Fibroblast of upper back skin (primary cell): Measurements from ENCODE around the gene ISCU.
A peak's percentile ranks its signal among the peaks of the same experiment; 100 is the strongest.
"Not testable (repeated sequence)": the region's sequence is repeated elsewhere in the genome, so short reads cannot be mapped to it uniquely, and the experiment has no call there.

Experiments used
- DNase-seq: peaks from one replicate; pipeline ENCODE4 v3.0.0-alpha.2; 2013

ISCU gene

DNA sequence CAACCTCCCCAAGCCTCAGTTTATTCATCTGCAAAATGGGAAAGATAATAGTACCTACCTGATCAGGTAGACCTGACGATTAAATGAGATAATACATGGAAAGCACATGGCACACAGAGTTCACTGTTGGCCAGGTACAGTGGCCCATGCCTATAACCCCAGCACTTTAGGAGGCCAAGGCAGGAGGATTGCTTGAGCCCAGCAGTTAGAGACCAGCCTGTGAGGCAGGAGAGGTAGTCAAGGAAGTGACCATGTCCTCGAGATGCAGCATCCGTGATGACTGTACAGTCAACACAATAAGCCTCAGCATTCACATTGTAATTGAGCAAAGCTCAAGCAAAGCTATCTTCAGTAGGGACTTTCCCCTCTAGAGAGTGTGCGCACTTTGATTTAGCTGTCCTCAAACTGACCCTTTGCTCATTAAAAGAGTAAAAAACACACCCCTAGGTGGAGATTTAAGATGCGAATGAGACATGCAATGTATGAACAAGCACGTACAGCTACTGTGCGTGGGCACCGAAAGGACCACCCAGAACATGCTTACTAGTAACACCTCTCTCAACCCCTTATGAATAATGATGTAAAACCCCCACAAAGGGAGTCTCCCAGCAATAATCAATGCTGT lies 9.9 kb downstream of the ISCU start:
- DNase-seq = no peak

DNA sequence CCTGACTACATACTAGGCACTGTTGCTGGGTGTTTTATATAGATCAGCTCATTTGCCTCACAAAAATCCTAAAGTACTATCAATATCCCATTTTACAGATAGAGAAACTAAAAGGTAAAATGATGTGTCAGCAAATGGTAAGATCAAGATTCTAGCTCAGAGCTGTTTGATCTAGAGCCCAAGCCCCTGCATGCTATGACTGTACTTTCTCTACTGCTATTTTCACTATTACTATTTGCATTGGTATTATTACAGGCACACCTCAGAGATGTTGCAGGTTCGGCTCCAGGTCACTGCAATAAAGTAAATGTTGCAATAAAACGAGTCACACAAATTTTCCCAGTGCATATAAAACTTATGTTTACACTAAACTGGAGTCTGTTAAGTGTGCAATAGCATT lies 10.9 kb downstream of the ISCU start:
- DNase-seq = no peak

DNA sequence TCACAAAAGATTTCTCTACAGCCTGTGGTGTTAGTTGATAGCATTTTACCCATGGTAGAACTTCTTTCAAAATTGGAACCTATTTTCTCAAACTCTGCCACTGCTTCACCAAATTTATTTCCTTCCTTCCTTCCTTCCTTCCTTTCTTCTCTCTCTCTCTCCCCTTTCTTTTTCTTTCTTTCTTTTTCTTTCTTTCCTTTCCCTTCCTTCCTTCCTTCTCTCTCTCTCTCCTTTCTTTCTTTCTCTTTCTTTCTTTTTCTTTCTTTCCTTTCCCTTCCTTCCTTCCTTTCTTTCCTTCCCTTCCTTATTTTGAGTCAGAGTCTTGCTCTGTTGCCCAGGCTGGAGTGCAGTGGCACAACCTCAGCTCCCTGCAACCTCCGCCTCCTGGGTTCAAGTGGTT lies 11.9 kb downstream of the ISCU start:
- not testable (repeated sequence) for DNase-seq

- no peak for DNase-seq
Observed at GRCh38 chr12:108575199-108575912, 13.0 kb downstream of the ISCU start.

DNA sequence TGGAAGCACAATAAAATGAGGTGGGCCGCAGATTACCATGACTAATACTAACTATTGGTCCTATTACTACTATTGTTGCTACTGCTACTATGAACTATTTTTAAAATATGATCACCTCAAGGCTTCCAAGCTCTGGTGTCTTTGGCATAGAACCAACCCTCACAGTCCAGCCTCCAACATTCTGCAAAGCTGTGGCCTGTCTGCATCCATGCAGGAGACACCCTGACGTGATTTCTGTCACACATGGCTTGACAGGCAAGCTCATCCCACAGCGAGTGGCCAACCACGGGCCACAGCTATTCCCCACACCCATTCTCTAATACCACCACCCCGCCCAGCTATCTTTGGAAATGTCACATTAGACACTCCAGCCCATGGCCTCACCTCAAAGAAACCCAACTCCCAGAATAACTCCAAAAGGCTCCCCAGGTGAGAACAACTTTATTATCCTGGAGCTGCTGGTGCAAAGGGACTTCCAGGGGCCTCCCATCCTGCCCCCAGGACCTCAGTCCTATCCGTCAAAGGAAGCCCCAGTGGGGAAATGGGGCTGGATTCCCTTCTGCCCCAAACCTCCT lies 14.4 kb downstream of the ISCU start:
- DNase-seq = peak; percentile 78

DNA sequence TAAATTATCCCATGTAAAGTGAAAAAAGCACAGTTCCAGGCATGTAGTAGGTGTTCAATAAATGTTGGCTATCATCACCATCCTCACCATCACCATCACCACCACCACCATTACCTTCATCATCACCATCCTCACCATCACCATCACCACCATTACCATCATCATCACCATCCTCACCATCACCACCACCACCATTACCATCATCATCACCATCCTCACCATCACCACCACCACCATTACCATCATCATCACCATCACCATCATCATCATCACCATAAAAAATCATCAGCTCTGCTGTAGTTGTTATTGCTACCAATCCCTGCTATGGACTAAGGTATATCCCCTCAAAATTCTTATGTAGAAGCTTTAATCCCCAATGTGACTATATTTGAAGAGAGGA lies 15.1 kb downstream of the ISCU start:
- no peak for DNase-seq

DNA sequence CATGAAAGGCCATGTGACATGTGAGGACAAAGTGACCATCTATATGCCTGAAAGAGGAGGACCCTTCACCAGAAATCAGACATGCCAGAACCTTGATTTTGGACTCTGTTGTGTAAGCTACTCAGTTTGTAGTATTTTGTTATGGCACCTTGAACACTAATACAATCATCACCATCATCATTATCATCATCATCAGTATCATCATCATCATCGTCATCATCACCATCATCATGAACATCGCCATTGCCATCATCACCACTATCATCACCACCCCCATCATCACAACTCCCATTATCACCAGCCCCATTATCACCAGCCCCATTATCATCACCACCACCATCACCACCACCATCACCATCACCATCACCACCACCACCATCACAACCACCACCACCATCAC lies 15.9 kb downstream of the ISCU start:
- DNase-seq = no peak

- no peak for DNase-seq
Observed at GRCh38 chr12:108578813-108579212, 16.4 kb downstream of the ISCU start.

DNA sequence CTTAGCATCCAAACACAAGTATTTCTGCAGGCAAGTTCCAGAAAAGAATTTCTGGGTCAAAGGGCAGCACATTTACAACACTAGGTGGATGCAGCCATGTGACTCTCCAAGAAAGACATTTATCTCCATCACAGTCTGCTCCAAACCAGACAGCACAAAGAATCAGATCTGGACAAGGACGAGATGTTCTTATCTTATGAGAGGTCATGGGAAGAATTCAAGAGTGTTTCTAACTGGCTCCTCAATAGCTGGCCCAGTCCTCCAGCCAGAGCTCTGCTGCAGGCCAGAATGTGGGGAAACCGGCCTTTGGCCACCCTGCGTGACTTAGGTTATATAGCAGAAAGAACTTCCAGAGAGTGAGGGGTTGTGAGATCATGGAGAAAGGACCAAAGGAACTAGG lies 18.1 kb downstream of the ISCU start:
- no peak for DNase-seq

DNA sequence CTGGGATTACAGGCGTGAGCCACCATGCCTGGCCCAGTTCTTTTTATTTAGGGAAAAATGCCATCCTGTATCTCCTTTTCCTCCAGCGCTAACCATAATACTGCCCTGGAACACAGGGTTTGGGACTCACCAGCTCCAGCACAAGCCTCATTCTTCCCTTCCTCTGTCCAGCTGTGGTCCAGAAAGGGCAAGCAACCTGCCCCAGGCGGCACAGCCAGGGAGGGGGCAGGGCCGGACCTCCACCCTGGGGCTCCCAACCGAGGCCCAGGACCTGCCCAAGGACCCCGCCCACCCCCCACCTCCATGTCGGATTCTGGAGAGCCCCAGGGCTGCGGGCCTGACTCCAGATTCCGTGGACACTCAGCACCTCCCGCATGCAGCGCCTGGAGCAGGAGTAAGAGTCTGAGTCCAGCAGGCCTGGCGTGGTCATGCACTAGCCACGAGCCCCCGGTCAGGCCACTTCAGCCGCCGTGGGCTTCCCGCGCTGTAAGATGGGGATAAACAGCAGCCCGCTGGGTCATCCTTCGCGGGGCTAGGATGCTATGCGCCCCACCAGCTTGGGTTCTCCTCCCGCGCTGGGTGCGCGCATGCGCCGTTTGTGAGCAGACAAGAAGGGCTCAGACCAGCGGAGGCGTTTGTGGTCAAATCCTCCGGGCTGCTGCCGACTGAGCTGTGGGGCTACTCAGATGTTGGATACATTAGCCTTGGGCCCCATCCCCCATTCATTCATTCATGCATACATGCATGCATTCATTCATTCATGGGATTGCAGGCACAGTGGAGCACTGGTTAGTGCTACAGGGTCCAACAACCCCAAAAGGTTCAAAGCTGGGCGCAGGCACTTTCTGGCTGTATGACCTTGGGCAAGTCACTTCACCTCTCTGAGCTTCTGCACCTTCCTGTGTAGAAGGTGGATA lies 19.2 kb downstream of the ISCU start:
- DNase-seq = no peak

DNA sequence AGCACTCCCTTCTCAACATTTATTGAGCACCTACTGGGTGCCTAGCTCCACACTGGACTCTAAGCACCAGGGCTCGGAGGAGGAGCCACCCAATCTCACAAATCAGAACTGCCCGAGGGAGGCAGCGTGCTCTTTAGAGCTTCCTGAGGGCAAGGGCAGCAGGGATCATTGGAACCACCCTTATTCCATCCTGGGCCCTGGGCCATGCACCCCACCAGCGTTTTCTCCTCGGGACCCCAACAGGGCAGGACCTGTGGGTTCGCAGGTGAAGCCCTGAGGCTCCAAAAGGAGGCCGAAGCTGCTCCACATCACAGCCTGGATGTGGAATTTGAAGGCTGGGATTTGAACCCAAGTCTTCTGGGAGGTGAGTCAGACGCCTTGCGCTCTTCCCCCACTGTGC lies 20.1 kb downstream of the ISCU start:
- DNase-seq = no peak

GRCh38 chr12:108582978-108583770 lies 20.8 kb downstream of the ISCU start:
- DNase-seq = no peak

- DNase-seq = no peak
Observed at GRCh38 chr12:108583991-108584390, 21.6 kb downstream of the ISCU start.

GRCh38 chr12:108584456-108585065 lies 22.2 kb downstream of the ISCU start:
- DNase-seq = no peak

DNA sequence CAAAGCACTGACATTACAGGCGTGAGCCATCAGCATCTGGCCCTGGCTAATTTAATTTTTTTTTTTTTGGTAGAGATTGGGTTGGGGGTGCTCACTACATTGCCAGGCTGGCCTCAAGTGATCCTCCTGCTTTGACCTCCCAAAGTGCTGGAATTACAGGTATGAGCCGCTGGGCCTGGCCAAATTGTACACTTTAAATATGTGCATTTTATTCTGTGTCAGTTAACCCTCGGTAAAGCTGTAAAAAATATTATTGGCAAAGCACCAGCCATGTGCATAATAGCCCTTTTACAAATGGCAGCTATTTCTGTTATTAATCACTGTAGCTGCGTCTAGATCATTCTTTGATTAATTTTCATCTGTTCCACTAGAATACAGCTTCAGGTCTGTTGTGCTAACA lies 23.5 kb downstream of the ISCU start:
- DNase-seq = peak; percentile 63

- DNase-seq = no peak
Observed at GRCh38 chr12:108586306-108586705, 23.9 kb downstream of the ISCU start.

DNA sequence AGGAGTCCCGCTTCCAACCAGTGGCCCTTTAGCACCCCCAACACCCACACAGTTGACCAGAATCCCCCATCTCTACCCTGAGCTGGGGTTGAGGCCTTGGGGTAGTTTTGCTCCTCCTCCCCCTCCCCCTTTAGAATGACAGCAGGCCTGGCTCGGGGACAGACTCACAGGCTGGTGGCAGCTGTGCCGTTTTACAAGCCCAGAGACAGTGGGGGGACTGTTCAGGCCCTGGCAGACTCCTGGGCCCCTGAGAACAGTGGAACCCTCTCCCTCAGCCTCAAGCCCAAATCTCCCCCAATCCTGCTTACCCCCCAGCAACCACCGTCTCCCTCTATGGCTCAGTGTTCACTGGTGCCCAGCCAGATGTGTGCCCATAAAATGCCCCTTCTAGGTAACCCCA lies 25.4 kb downstream of the ISCU start:
- no peak for DNase-seq

- peak; percentile 88 for DNase-seq
Observed at GRCh38 chr12:108589028-108589839, 26.8 kb downstream of the ISCU start.

DNA sequence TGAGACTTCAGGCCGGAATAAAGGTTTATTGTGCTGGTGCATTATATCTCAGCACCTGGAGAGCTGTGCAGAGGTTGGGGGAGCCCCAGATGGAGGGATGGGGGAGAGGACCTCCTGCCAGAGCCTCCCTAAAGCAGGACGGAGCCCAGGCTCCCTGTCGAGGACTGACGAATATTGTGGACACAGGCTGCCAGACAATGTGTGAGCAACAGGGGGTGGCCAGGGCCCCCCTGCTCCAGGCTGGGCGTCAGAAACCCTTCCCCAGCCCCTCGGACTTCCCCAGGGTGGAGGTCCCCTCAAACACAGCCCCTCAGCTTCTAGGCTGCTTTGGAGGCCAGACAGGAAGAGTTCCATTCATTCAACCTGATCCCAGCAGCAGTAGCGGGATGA lies 27.4 kb downstream of the ISCU start:
- no peak for DNase-seq

- not testable (repeated sequence) for DNase-seq
Observed at GRCh38 chr12:108590463-108590862, 28.1 kb downstream of the ISCU start.

GRCh38 chr12:108591267-108591980 lies 29.0 kb downstream of the ISCU start:
- DNase-seq = no peak
